Stimulated activated CD4-positive, alpha-beta T cell treated with anti-CD3 and anti-CD28 coated beads, Interleukin-15, amount 100 ng/mL, for 24 hours (primary cell): ENCODE data around the gene RICTOR.

Experiments
- DNase-seq: peaks from one replicate; pipeline ENCODE4 v3.0.0-alpha.2; 2020

RICTOR gene

GRCh38 chr5:38929838-38930237, 144.4 kb downstream of the RICTOR start:
- DNase-seq, result no peak

GRCh38 chr5:38927470-38927869, 146.7 kb downstream of the RICTOR start:
- no peak for DNase-seq

GRCh38 chr5:38926121-38926520, 148.1 kb downstream of the RICTOR start:
- DNase-seq, result no peak

GRCh38 chr5:38925154-38925925, 148.9 kb downstream of the RICTOR start:
- DNase-seq, result no peak

- no peak for DNase-seq
Measured at GRCh38 chr5:38923661-38924451, 150.3 kb downstream of the RICTOR start.

GRCh38 chr5:38922199-38922598, 152.0 kb downstream of the RICTOR start:
- peak; percentile 62 for DNase-seq

- no peak for DNase-seq
Measured at GRCh38 chr5:38921174-38921573, 153.0 kb downstream of the RICTOR start.

- DNase-seq, result no peak
Measured at GRCh38 chr5:38916802-38917201, 157.4 kb downstream of the RICTOR start.

- DNase-seq, result no peak
Measured at GRCh38 chr5:38913714-38914113, 160.5 kb downstream of the RICTOR start.

GRCh38 chr5:38911933-38912332, 162.3 kb downstream of the RICTOR start:
- no peak for DNase-seq

GRCh38 chr5:38906503-38906902, 167.7 kb downstream of the RICTOR start:
- DNase-seq, result no peak

- DNase-seq, result no peak
Measured at GRCh38 chr5:38905516-38905915, 168.7 kb downstream of the RICTOR start.

- no peak for DNase-seq
Measured at GRCh38 chr5:38899936-38900335, 174.3 kb downstream of the RICTOR start.

GRCh38 chr5:38896760-38897159, 177.4 kb downstream of the RICTOR start:
- no peak for DNase-seq

GRCh38 chr5:38892363-38892762, 181.8 kb downstream of the RICTOR start:
- no peak for DNase-seq

GRCh38 chr5:38891563-38891962, 182.6 kb downstream of the RICTOR start:
- no peak for DNase-seq

- no peak for DNase-seq
Measured at GRCh38 chr5:38889424-38889823, 184.8 kb downstream of the RICTOR start.

GRCh38 chr5:38888041-38888440, 186.2 kb downstream of the RICTOR start:
- no peak for DNase-seq
